GM19372 (cell line): ENCODE results near the gene MARCHF2.

Source experiments
- ATAC-seq: cut with Tn5 transposase; IDR thresholded peaks from one replicate; pipeline ENCODE4 v1.9.1; 2021; ENCODE audit warnings: mild to moderate bottlenecking, low read depth, moderate library complexity; ENCODE audit not compliant: unreplicated experiment

MARCHF2 gene

DNA sequence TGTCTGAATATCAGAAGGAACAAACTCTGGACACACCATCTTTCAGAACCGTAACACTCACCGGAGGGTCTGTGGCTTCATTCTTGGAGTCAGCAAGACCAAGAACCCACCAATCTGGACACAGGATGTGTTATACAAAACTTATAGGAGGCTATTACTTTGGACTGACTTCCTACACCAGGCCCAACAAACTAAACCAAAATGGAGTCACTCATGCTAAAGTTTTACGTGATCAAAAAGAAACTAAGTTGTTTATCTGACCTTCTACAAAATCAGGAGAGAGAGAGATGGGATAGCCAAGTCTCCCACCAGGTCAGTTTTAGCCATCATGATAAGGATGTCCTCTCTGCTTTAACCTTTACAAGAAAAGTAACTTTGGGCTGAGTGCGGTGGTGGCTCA lies 26.1 kb upstream of the MARCHF2 start:
- no peak for ATAC-seq

DNA sequence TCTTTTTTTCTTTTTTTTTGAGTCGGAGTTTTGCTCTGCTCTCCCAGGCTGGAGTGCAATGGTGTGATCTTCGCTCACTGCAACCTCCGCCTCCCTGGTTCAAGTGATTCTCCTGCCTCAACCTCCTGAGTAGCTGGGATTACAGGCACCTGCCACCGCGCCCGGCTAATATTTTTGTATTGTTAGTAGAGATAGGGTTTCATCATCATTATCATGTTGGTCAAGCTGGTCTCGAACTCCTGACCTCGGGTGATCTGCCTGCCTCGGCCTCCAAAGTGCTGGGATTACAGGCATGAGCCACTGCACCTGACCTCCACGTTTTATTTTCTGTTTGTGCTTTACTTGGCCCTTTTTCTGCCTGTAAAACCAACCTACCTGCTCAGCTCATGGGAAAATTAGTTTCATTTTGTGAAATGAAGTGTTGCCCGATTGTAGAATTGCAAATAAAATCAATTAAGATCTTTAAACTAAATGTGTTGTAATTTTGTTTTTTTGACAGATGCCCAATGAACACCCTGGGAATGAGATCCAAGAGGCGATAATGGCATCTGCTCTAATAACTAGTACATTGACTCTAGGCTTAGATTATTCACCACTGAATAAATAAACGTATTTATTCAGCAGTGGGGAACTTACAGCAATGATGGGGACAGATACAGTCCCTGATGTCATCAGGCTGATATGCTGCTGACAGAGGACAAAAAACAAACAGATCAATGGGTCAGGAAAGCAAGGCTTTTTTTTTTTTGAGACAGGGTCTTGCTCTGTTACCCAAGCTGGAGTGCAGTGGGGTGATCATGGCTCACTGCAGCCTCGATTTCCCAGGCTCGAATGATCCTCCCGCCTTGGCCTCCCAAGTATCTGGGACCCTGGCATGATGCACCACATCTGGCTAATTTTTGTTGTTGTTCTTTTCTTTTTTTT lies 25.2 kb upstream of the MARCHF2 start:
- ATAC-seq = no peak

DNA sequence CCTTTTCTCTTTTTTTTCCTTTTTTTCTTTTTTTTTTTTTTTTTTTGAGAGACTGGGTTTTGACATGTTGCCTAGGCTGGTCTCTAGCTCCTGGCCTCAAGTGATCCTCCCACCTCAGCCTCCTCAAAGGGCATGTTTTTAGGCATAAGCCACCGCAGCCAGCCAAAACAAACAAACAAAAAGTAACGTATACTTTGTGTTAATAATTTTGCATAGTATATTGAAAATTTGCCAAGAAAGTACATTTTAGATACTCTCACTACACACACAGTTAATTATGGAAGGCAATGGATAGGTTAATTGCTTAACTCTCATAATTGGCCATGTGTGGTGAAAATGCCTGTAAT lies 24.5 kb upstream of the MARCHF2 start:
- ATAC-seq = no peak

DNA sequence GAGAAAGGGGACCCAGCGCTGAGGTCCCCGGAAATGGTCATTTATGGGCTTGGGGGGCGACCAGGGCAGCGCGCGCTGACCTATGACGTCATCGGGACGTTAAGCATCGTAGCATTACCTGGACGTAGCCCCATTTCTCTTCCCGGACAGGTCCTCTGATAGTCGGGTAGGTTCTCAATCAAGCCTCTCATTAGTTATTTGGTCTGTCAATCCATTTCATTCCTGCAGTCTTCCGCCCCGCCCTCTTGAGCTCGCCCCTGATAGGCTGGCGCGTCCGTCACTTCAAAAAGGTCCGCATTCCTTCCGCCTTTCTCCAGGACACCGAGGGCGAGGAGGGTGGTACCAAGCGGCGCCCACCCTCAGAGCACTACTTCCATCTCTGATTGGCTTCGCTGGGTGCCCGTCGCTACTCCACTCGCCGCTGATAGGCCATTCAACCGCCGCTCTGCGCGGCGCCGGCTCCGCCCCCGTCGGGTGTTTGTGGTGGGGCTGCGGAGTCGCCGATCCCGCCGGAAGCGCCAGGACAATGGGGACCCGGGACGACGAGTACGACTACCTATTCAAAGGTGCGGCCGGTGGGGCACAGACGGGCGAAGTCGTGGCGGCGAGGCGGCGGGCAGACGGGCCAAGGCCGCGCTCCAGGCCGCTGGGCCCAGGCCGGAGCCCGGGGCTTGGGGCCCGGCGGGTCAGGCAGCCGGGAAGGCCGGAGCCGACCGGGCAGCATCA lies 23.1 kb upstream of the MARCHF2 start, which contains the start of gene RAB11B:
Gene RAB11B (plus strand): TSS at position 470 of the 726 bp plus-strand sequence. CDS start 57 bp downstream, at position 527.
- ATAC-seq = peak; percentile 88

DNA sequence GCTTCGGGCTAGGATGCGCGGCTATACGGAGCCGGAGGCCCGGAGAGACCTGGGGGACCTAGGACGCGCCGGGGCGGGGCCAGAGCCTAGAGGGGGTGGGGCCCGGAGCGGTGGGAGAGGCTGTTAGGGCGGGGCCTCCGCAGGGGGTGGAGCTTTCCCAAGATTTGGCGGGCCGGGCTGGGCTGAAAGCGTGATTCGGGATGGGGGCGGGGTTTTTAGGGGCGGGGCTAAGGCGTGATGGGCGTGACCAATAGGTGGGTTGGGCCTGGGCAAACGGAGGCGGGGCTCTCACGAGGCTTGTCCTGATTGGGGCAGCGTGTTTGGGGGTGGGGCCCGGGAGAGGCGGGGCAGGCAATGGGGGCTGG lies 22.5 kb upstream of the MARCHF2 start:
- peak; percentile 30 for ATAC-seq

DNA sequence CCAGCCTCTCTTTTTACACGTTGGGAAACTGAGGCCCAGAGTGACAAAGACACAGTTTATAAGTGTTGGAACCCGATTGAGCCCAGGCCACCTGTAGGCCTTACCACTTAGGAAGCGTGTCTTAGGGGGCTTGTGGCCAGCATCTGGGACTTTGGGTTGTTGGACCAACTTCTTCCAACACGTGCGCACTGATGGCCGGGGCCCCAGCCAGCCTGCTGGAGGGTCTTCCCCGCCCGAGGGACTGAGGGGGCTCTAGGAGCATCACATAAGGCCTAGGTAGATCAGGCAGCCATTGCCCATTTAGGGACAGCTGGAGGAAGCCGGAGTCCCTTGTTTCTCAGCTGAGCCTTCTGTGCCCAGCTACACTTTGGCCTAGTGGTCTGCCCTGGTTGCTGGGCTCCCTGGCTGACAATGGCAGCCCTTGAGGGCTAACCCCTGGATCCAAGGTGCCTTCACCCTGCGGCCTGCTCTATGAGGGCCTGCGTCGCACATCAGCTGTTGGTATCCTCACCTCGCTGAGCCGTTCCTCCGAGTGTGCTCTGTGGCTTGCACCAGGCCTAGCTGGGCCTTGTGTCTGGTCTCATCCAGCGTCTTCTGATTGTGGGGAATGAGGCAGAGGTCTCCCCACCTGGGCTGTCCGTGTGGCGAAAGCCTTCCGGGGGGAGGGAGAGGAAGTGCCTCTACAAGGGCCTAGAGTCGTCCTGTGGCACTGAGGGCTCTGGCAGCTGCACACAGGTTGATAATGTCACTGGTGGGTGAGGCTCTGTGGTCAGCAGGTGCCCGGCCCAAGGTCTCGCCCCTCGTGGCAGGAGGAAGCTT lies 21.7 kb upstream of the MARCHF2 start:
- no peak for ATAC-seq

DNA sequence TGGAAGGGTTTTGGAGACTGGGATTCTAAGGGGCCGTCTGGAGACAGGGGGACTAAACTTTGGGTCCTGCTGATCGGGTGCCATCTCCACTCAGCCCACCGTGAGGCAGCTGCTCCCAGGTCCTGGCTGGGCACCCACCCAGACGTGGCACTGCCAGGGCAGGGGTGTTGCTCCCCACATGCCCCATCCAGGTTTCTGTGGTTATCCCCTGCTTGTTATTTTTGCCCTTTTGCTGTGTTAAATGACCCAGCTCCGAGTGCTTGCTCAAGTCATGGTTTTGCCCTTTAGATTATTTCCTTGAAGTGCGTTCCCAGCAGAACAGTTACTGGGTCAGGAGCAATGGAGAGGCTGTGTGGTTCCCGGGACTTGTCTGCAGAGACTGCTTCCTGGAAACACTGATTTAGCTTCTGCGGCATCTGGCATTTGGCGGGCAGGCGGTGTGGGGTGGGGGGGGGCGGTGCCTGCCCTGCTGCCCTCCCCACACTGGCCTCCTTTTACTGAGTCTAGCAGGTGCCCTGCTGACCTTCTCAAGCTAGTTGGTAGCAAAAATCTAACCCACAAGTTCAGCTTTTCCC lies 21.0 kb upstream of the MARCHF2 start:
- no peak for ATAC-seq

DNA sequence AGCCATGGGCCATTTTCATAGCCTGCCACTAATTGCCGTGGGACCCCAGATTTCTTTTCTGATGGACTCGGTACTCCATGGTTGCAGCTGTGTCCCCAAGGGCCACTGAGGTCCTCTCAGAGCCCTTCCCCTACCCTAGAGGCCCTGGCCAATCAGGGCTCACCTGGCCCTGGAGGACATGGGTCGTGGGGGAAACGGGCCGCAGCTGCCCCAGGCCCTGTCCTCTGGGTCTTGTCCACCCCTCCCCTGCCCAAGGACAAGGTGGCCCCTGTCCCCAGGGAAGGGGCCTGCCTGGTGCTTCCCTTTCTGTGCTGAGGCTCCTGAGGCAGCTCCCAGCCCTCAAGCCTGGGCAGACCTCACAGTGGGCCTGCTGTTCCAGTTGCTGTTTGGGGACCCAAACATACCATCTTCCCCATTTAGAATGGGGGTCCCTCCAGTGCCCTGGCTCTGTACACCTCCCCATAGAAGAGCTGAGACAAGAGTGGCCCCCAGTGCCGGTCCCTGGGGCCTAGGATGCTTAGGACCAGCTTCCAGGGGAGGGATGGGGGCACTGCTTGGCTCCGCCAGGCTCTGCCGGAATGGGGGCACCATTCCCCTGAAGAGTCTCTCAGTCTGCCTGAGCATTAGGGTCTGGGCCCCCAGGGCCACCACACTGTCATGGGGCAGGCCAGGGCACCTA lies 19.8 kb upstream of the MARCHF2 start:
- no peak for ATAC-seq

DNA sequence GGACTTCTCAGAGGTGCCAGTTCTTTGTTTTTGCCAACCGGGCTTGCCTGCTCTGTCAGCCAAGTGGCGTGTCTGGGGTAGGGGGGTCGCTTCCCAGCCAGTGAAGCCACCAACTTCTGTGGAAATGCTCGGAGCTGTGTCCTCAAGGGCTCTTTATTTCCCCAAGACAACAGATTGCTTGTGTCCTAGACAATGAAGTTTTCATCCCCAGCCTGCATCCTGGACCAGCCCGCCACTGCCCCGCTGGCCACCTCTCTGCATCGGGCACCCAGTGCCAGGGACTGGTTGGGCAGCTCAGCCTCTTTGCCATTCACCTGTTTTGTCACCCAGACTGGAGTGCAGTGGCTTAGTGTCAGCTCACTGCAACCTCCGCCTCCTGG lies 19.2 kb upstream of the MARCHF2 start:
- no peak for ATAC-seq

DNA sequence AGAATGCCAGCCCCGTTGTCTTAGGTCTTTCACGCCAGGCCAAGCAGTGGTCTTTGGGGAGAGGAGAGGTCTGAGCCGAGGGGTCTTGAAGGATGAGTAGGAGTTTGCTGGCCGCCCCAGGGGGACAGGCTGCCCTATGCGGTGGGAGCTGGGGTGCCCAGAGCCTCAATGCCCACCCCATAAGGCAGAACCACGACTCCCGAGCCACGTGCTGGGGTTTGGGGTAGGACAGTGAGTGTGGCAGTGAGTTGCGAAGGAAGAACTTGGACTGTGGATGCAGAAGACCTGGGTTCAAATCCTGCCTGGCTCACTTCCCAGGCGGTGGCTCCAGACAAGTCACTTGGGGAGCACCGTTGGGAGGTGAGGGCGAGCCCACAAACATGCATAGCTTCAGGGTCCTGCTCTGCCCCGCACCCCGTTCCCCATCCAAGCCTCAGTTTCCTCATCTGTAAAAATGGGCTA lies 17.5 kb upstream of the MARCHF2 start:
- no peak for ATAC-seq

DNA sequence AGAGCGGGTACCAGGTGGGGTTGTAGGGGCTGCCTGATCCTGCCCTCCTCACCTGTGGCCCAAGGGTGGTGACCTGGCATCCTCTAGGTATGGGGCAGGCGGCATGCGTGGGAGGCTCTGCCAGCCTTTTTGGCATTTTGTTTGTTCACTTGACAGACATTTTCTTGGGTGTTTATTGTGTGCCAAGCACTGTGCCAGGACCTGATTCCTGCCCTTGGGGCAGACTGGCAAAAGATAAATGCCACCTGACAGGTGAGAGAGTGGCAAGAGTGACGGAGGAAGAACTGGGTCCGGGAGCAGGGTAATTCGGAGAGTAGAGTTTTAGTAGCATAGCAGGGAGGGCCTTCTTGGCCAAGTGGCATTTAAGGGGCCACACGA lies 16.9 kb upstream of the MARCHF2 start:
- ATAC-seq = no peak

DNA sequence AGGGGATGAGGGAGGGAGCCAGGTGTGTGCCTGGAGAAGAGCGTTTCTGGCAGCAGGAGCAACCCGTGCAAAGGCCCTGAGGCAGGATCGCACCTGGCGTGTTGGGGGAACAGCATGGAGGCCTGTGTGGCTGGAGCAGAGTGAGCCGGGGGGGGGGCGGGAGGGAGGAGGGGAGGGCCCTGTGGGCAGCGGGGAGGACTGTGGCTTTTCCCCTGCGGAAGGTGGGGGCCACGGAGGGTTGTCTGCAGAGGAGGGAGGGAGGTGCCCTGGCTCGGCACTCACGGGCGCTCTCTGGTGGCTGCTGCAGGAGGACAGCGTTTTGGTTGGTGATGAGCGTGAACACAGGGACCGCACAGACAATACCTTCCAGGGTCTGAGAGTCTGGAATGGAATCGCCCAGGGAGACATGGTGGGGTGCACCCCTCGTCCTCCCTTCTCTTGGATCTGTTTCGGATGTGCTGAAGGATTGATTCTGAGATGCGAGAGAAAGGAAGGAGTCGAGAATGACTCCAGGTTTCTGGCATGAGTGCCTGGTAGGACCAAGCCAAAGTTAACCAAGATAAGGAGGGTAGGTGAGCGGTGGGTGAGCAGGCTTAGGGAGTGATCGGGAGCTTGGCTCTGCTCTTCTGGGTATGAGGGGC lies 16.4 kb upstream of the MARCHF2 start:
- no peak for ATAC-seq

DNA sequence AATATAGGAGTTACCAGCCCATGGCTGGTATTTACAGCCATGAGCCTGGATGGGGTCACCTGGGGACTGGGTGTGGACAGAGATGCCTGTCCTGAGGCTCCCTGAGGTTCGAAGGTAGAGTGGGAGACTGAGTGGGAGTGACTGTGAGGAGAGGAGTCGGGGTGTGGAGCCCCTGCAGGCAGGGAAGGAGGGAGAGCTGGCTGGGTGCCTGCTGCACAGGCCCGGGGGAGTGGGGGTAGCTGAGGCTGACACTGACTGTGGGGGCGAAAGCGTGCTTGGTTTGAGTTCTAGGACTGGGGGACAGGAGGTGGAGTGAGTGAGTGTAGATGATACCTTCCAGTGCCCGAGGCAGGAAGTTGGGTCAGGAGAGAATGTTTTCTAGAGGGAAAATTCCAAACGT lies 15.8 kb upstream of the MARCHF2 start:
- ATAC-seq = no peak

DNA sequence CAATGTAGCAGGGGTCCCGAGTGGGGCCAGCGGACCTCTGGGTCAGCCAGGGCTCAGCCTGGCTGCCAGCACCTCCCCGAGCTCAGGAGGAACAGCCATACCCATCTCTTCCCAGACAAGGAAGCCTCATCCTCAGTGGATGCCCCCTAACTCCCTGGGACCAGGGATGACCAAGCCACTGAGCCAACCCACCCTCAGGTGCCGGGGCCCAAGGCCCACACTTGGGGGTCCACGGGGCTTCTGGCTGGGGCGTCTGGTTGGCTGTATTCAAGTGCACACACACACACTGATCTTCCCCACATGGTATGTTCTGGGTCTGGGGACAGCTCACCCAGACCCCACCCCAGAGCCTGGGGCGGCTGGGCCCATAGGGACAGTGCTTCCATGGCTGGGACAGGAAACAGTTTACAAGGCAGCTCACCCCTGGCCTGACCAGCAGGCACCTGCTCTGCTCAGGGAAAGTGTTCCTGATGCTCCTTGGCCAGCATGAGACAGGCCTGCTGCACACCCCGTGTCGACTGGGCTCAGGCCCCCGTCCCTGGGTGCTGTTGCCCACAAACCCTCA lies 15.3 kb upstream of the MARCHF2 start:
- ATAC-seq = no peak

DNA sequence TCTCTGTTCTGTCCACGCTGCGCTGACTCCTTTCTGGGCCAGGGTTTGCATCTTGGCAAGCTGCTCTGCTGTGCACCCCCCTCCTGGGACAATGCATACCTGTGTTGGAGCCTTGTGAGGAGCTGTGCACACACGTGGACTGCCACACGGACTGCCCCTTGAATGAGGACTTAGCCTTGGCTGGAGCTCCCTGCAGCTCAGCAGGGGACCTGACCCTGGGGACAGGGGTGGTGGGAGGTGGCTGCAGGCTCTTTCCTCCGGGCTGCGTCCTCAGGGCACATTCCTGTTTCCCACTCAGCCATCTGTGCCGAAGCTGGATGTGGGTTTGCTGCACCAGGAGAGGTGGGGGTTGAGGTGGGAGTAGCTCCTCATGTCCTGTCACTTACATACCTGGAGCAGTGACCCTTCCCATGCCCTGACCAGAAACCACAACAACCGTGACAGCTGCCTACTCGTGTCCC lies 14.8 kb upstream of the MARCHF2 start:
- no peak for ATAC-seq

DNA sequence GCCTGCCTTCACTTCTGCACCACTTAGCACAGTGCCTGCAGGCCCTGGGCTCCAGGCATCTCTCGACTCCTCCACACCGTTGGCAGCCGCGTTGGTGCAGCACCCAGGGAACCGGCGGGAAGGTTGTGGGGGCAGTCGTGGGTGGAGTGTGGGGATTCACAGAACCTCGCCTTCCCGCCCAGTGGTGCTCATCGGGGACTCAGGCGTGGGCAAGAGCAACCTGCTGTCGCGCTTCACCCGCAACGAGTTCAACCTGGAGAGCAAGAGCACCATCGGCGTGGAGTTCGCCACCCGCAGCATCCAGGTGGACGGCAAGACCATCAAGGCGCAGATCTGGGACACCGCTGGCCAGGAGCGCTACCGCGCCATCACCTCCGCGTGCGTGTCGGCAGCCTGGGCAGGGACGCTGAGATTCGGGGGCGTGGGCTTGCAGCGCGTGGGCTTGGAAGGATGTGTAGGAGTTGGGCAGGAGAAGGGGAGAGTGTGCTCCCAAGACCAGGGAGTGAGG lies 13.4 kb upstream of the MARCHF2 start:
- no peak for ATAC-seq

DNA sequence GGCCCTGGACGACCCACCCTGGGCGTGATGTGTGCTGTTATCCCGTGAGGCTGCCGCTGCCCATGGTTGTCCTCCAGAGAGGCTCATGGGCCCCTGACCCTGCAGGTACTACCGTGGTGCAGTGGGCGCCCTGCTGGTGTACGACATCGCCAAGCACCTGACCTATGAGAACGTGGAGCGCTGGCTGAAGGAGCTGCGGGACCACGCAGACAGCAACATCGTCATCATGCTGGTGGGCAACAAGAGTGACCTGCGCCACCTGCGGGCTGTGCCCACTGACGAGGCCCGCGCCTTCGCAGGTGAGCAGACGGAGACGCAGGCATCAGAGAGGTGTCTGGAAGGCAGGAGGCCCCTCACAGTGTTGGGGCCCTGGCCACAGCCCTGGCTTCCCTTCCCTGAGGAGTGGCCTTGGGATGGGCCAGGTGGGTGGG lies 11.1 kb upstream of the MARCHF2 start:
- no peak for ATAC-seq

DNA sequence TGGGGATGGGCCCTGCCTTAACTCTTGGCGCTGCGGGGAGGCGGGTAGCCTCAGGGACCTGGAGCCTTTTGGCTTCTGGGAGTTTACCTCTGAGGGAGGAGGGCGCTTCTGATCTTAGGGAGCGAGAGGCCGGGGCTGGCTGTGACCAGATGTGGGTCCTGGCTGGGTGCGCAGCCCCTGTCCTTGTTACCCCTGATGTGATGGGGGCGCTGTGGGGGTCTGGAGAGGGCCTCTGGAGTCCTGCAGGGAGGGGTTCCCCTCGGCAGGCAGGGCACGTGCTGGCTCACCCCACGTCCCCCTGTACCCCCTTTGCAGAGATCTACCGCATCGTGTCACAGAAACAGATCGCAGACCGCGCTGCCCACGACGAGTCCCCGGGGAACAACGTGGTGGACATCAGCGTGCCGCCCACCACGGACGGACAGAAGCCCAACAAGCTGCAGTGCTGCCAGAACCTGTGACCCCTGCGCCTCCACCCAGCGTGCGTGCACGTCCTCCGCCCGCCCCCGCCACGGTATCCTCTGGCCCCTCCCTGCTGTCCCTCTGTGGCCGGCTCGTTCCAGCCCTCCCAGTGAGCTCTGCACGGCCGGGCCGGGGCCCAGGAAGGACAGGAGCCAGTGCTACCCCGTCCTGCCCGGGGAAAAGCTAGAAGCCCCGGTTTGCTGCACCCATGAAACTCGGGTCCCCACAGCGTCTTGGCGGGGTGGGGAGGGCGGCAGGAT lies 9.8 kb upstream of the MARCHF2 start:
- ATAC-seq = no peak

DNA sequence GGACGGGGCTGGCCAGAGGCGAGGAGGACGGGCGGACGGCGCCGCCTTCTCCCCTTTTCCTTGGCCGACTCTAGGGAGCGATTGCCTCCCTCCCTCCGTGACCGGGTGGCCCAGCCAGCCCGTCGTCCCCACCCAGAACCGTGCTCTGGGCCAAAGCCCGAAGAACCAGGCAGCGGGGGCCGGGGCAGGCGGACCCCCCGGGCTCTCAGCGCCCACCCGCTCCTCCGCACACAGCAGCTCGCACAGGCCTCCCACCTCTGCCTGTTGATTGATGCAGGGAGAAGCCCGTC lies 9.3 kb upstream of the MARCHF2 start:
- ATAC-seq = no peak
